H9 (cell line): ENCODE data around the gene B4GALT6. TPM values are rescaled to one million over a fixed set of nuclear protein-coding genes. Genes with fewer than 3 reads are reported as not detected.

Source experiments
- DNase-seq: peaks from one replicate; pipeline ENCODE4 v3.0.0-alpha.2; 2017
- H2AFZ ChIP-seq: one replicate; pipeline ENCODE4 v1.6.1; 2013; ENCODE audit warnings: mild to moderate bottlenecking, low read length, control low read depth, moderate library complexity
- H2AK5ac ChIP-seq: 2 replicates; pipeline ENCODE4 v1.6.1; 2013; ENCODE audit warnings: low read length, control low read depth, mixed read lengths; ENCODE audit not compliant: insufficient read length
- H2BK120ac ChIP-seq: one replicate; pipeline ENCODE4 v1.6.1; 2013; ENCODE audit warnings: low read depth, mild to moderate bottlenecking, low read length, control low read depth, inconsistent platforms; ENCODE audit not compliant: poor library complexity, severe bottlenecking
- H2BK12ac ChIP-seq: 2 replicates; pipeline ENCODE4 v1.6.1; 2013; ENCODE audit warnings: low read length, control low read depth, mixed read lengths, low read depth; ENCODE audit not compliant: insufficient read length
- H2BK15ac ChIP-seq: 2 replicates; pipeline ENCODE4 v1.6.1; 2013; ENCODE audit warnings: low read depth, low read length, control low read depth
- H2BK20ac ChIP-seq: one replicate; pipeline ENCODE4 v1.6.1; 2013; ENCODE audit warnings: low read depth, mild to moderate bottlenecking, low read length, control low read depth, inconsistent platforms; ENCODE audit not compliant: poor library complexity, severe bottlenecking
- H2BK5ac ChIP-seq: 2 replicates; pipeline ENCODE4 v1.6.1; 2013; ENCODE audit warnings: low read length, control low read depth, mixed read lengths; ENCODE audit not compliant: insufficient read length
- H3K14ac ChIP-seq: 2 replicates; pipeline ENCODE4 v1.6.1; 2013; ENCODE audit warnings: low read length, control low read depth; ENCODE audit not compliant: insufficient read depth
- H3K18ac ChIP-seq: 2 replicates; pipeline ENCODE4 v1.6.1; 2013; ENCODE audit warnings: low read depth, mild to moderate bottlenecking, mixed read lengths, low read length, control low read depth; ENCODE audit not compliant: insufficient read length
- H3K23ac ChIP-seq: 2 replicates; pipeline ENCODE4 v1.6.1; 2013; ENCODE audit warnings: low read length, control low read depth, mixed read lengths, low read depth; ENCODE audit not compliant: insufficient read length
- H3K23me2 ChIP-seq: 2 replicates; pipeline ENCODE4 v1.6.1; 2013; ENCODE audit warnings: low read depth, mild to moderate bottlenecking, mixed read lengths, low read length, control low read depth; ENCODE audit not compliant: insufficient read length, poor library complexity, severe bottlenecking
- H3K27ac ChIP-seq: 2 replicates; pipeline ENCODE4 v1.5.1; 2013; ENCODE audit warnings: low read length, control low read depth, mixed read lengths, low read depth; ENCODE audit not compliant: insufficient read length
- H3K27me3 ChIP-seq: 2 replicates; pipeline ENCODE4 v1.6.1; 2013; ENCODE audit warnings: low read length, control low read depth, inconsistent platforms; ENCODE audit not compliant: insufficient read depth
- H3K4ac ChIP-seq: 2 replicates; pipeline ENCODE4 v1.6.1; 2013; ENCODE audit warnings: low read depth, mild to moderate bottlenecking, control low read depth, inconsistent platforms, low read length, moderate library complexity
- H3K4me1 ChIP-seq: 2 replicates; pipeline ENCODE4 v1.6.1; 2013; ENCODE audit warnings: low read length, control low read depth, inconsistent platforms; ENCODE audit not compliant: insufficient read depth
- H3K4me2 ChIP-seq: 2 replicates; pipeline ENCODE4 v1.6.1; 2013; ENCODE audit warnings: low read length, control low read depth, mixed read lengths; ENCODE audit not compliant: insufficient read length, insufficient read depth
- H3K56ac ChIP-seq: 2 replicates; pipeline ENCODE4 v1.6.1; 2013; ENCODE audit warnings: low read depth, mild to moderate bottlenecking, mixed read lengths, low read length, control low read depth; ENCODE audit not compliant: insufficient read length
- H3K79me1 ChIP-seq: 2 replicates; pipeline ENCODE4 v1.6.1; 2013; ENCODE audit warnings: low read depth, mild to moderate bottlenecking, moderate library complexity, low read length, control low read depth, inconsistent platforms; ENCODE audit not compliant: insufficient read depth, poor library complexity, severe bottlenecking
- H3K79me2 ChIP-seq: 2 replicates; pipeline ENCODE4 v1.6.1; 2013; ENCODE audit warnings: low read length, control low read depth, inconsistent platforms; ENCODE audit not compliant: insufficient read depth
- H3K9ac ChIP-seq: 2 replicates; pipeline ENCODE4 v1.6.1; 2013; ENCODE audit warnings: low read length, control low read depth, mixed read lengths; ENCODE audit not compliant: insufficient read length; ENCODE audit errors: extremely low read depth
- H3K9me3 ChIP-seq: one replicate; pipeline ENCODE4 v1.6.1; 2013; ENCODE audit warnings: low read depth, low read length, inconsistent platforms; ENCODE audit not compliant: control insufficient read depth
- H3T11ph ChIP-seq: one replicate; pipeline ENCODE4 v1.6.1; 2013; ENCODE audit warnings: mild to moderate bottlenecking, low read length, control low read depth, inconsistent platforms
- H4K20me1 ChIP-seq: one replicate; pipeline ENCODE4 v1.6.1; 2013; ENCODE audit not compliant: control insufficient read depth, insufficient read length, insufficient read depth
- H4K5ac ChIP-seq: 2 replicates; pipeline ENCODE4 v1.6.1; 2013; ENCODE audit warnings: low read depth, mild to moderate bottlenecking, mixed read lengths, low read length, control low read depth; ENCODE audit not compliant: insufficient read length
- H4K8ac ChIP-seq: replicated peaks from 2 replicates; pipeline ENCODE4 v1.6.1; 2013; ENCODE audit warnings: low read length, control low read depth, mixed read lengths, low read depth; ENCODE audit not compliant: insufficient read length
- H4K91ac ChIP-seq: 2 replicates; pipeline ENCODE4 v1.6.1; 2013; ENCODE audit warnings: low read depth, mild to moderate bottlenecking, moderate library complexity, mixed read lengths, low read length, control low read depth; ENCODE audit not compliant: insufficient read length
- H3K27ac Mint-ChIP-seq, 3 experiments: 2 replicates in 2 of 3; 3 replicates in 1 of 3; pipeline ENCODE4 v1.8.0; 2020 to 2021; ENCODE audit warnings: mixed read lengths in 3 of 3, mild to moderate bottlenecking in 1 of 3, moderate library complexity in 1 of 3
- H3K27me3 Mint-ChIP-seq: 2 replicates; pipeline ENCODE4 v1.8.0; 2021; ENCODE audit warnings: low read depth, mild to moderate bottlenecking, moderate library complexity, mixed read lengths
- H3K36me3 Mint-ChIP-seq, 3 experiments: 2 replicates in 2 of 3; 3 replicates in 1 of 3; pipeline ENCODE4 v1.8.0; 2020 to 2021; ENCODE audit warnings: low read depth in 3 of 3, mixed read lengths in 3 of 3; ENCODE audit not compliant: insufficient read depth in 1 of 3
- H3K4me1 Mint-ChIP-seq, 2 experiments: 2 replicates each; pipeline ENCODE4 v1.8.0; 2020; ENCODE audit warnings: mixed read lengths in 2 of 2
- H3K4me3 Mint-ChIP-seq, 2 experiments: 2 replicates in 1 of 2; 3 replicates in 1 of 2; pipeline ENCODE4 v1.8.0; 2020 to 2021; ENCODE audit warnings: mild to moderate bottlenecking in 2 of 2, mixed read lengths in 2 of 2, moderate library complexity in 1 of 2
- H3K9me3 Mint-ChIP-seq, 2 experiments: 2 replicates in 1 of 2; 3 replicates in 1 of 2; pipeline ENCODE4 v1.8.0; 2020; ENCODE audit warnings: mild to moderate bottlenecking in 2 of 2, mixed read lengths in 2 of 2, moderate library complexity in 1 of 2
- CTCF ChIP-seq: fragments of 200-600 bp; sonication (generic); conservative IDR thresholded peaks from 3 replicates; pipeline ENCODE4 v1.8.0; 2021; ENCODE audit warnings: antibody characterized with exemption, mild to moderate bottlenecking
- WGBS: extraction: QIAGEN DNeasy Blood & Tissue Kit; methylation state at CpG from one replicate; pipeline ENCODE4 v1.1.7; 2013; ENCODE audit warnings: missing lambda C conversion rate, low lambda C conversion rate, mixed read lengths; ENCODE audit not compliant: insufficient read length; ENCODE audit errors: extremely low coverage; 5-methylcytosine and 5-hydroxymethylcytosine counted together
- total RNA-seq: library from RNA; stranded (reverse); gene quantifications from 2 replicates; pipeline ENCODE4 v1.2.1, GENCODE V29; 2021

B4GALT6 gene
- total RNA-seq, 1 experiment from 2014 or later, result 34.1 TPM

GRCh38 chr18:31631526-31631925 lies 52.9 kb downstream of the B4GALT6 start:
- Histone ChIP-seq H2BK12ac (no peak overlapping the region), H3K27me3 (no peaks in the 10 kb centered on the region), H2BK5ac (no peak overlapping the region), H3K4me1 (no peaks in the 10 kb centered on the region), H2AK5ac (no peak overlapping the region), H3K56ac (no peak overlapping the region), H3K4ac (no peak overlapping the region), H3K14ac (no peak overlapping the region), H3K9ac (no peak overlapping the region), H2BK15ac (no peak overlapping the region), H3K79me1 (no peaks in the 10 kb centered on the region), H3K27ac (no peak overlapping the region), H3K4me2 (no peak overlapping the region), H4K20me1 (no peaks in the 10 kb centered on the region), H3T11ph (no peak overlapping the region), H4K5ac (no peak overlapping the region), H3K23me2 (no peaks in the 10 kb centered on the region), H2BK120ac (no peak overlapping the region), H3K18ac (no peak overlapping the region), H3K9me3 (no peaks in the 10 kb centered on the region), H2BK20ac (no peak overlapping the region), H4K8ac (no peak overlapping the region), H4K91ac (no peak overlapping the region), H2AFZ (no peak overlapping the region), H3K79me2 (no peaks in the 10 kb centered on the region), H3K23ac (no peak overlapping the region)
- no CpG with 5 or more reads among the region's 1 CpG for WGBS
- Mint-ChIP-seq H3K4me1 (no peaks in the 10 kb centered on the region; a peak in 1 of 4 replicates), H3K36me3 (peaks cover 31 to 51% (median 44%) of the 10 kb centered on the region in 3 experiments), H3K4me3 (no peak overlapping the region), H3K27me3 (no peaks in the 10 kb centered on the region), H3K27ac (no peak overlapping the region), H3K9me3 (peaks cover 7 to 8% of the 10 kb centered on the region in 2 experiments)
- DNase-seq, result no peak
- no peak for TF ChIP-seq CTCF
